DND-41 (cell line): ENCODE data around the gene REPS2.

ENCODE experiments used
- ATAC-seq: fragments of 200-7000 bp; cut with Tn5 transposase; 3 replicates; pipeline ENCODE4 v1.9.1; 2021; ENCODE audit warnings: low read depth; ENCODE audit not compliant: insufficient read depth
- DNase-seq: peaks from one replicate; pipeline ENCODE4 v3.0.0-alpha.2; 2020
- H2AFZ ChIP-seq: 2 replicates; pipeline ENCODE4 v1.6.0; 2012; ENCODE audit warnings: low read depth, low read length
- H3K27ac ChIP-seq: 2 replicates; pipeline ENCODE4 v1.5.1; 2012; ENCODE audit warnings: low read length, inconsistent platforms
- H3K27me3 ChIP-seq: fragments of 200-600 bp; sonication (generic); 2 replicates; pipeline ENCODE4 v1.6.0; 2012; ENCODE audit warnings: low read length, mild to moderate bottlenecking, inconsistent platforms; ENCODE audit not compliant: insufficient read depth, poor library complexity
- H3K36me3 ChIP-seq: 2 replicates; pipeline ENCODE4 v1.5.1; 2012; ENCODE audit warnings: low read length, inconsistent platforms; ENCODE audit not compliant: insufficient read depth
- H3K4me1 ChIP-seq: 2 replicates; pipeline ENCODE4 v1.5.1; 2012; ENCODE audit warnings: mild to moderate bottlenecking, low read length; ENCODE audit not compliant: insufficient read depth
- H3K4me2 ChIP-seq: 2 replicates; pipeline ENCODE4 v1.6.0; 2012; ENCODE audit warnings: mild to moderate bottlenecking, moderate library complexity, low read length, inconsistent platforms; ENCODE audit not compliant: insufficient read depth
- H3K4me3 ChIP-seq, 2 experiments: fragments of 200-600 bp in 1 of 2; shearing (Covaris generic) in 1 of 2; 2 replicates each; pipeline ENCODE4 v1.5.1; 2012 to 2016; ENCODE audit warnings: inconsistent platforms in 2 of 2, low read length in 2 of 2, mild to moderate bottlenecking in 2 of 2, low read depth in 1 of 2, moderate library complexity in 1 of 2
- H3K79me2 ChIP-seq: 2 replicates; pipeline ENCODE4 v1.6.0; 2012; ENCODE audit warnings: low read length, inconsistent platforms; ENCODE audit not compliant: insufficient read depth
- H3K9ac ChIP-seq: 2 replicates; pipeline ENCODE4 v1.6.0; 2012; ENCODE audit warnings: low read depth, mild to moderate bottlenecking, inconsistent platforms, low read length, moderate library complexity
- H3K9me3 ChIP-seq: 2 replicates; pipeline ENCODE4 v1.5.1; 2012; ENCODE audit warnings: low read length, moderate library complexity, mild to moderate bottlenecking, inconsistent platforms; ENCODE audit not compliant: insufficient read depth, severe bottlenecking
- H4K20me1 ChIP-seq: 2 replicates; pipeline ENCODE4 v1.6.0; 2012; ENCODE audit warnings: low read length; ENCODE audit not compliant: insufficient read depth
- CTCF ChIP-seq: IDR thresholded peaks from 2 replicates; pipeline ENCODE4 v1.5.1; 2012; ENCODE audit warnings: borderline replicate concordance, low read length, moderate library complexity, mild to moderate bottlenecking; ENCODE audit not compliant: poor library complexity, severe bottlenecking; ENCODE audit errors: extremely low read depth
- EZH2 ChIP-seq: IDR thresholded peaks from 3 replicates; pipeline ENCODE4 v1.6.1; 2012; ENCODE audit warnings: borderline replicate concordance, low read depth, mild to moderate bottlenecking, moderate library complexity, low read length, inconsistent platforms; ENCODE audit not compliant: severe bottlenecking

REPS2 gene

GRCh38 chrX:17192106-17192505 lies 245.6 kb downstream of the REPS2 start:
- H3K79me2 ChIP-seq: no peaks in the 10 kb centered on the region
- H3K9ac ChIP-seq: no peak overlapping the region
- H3K27me3 ChIP-seq: no peaks in the 10 kb centered on the region
- no peaks in the 10 kb centered on the region for H4K20me1 ChIP-seq
- H3K4me1 ChIP-seq: no peaks in the 10 kb centered on the region
- no peaks in the 10 kb centered on the region for H3K36me3 ChIP-seq
- ATAC-seq (no peak), DNase-seq (no peak)
- no peaks in the 10 kb centered on the region for H3K9me3 ChIP-seq
- H2AFZ ChIP-seq: no peak overlapping the region
- no peak overlapping the region for H3K27ac ChIP-seq
- H3K4me2 ChIP-seq: no peak overlapping the region
- H3K4me3 ChIP-seq: no peak overlapping the region
- TF ChIP-seq CTCF (no peak), EZH2 (no peak)
